Activated gamma-delta T cell (primary cell): ENCODE measurements around the gene TMEM259.
A peak's percentile ranks its signal among the peaks of the same experiment; 100 is the strongest.

Source experiments
- DNase-seq: peaks from one replicate; lab custom pipeline; 2025; lab: John Stamatoyannopoulos, UW

The TMEM259 gene

DNA sequence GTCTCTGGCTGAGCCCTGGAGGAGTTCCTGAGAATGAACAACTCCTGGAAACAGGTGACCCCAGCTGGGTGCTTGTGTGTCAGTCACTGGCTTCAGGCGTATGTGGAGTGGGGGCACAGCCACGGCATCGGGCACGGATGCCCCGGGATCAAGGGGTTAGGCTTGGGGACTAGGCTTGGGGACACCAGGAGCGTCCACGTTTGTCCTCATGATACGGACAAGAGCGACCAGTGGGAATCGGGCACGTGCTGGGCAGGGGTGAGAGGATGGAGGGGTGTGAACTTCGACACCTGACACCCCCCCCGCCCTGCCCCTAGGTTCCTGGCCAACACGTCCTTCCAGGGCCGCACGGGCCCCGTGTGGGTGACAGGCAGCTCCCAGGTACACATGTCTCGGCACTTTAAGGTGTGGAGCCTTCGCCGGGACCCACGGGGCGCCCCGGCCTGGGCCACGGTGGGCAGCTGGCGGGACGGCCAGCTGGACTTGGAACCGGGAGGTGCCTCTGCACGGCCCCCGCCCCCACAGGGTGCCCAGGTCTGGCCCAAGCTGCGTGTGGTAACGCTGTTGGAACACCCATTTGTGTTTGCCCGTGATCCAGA is 16.6 kb downstream of the TMEM259 start:
- no peak for DNase-seq

DNA sequence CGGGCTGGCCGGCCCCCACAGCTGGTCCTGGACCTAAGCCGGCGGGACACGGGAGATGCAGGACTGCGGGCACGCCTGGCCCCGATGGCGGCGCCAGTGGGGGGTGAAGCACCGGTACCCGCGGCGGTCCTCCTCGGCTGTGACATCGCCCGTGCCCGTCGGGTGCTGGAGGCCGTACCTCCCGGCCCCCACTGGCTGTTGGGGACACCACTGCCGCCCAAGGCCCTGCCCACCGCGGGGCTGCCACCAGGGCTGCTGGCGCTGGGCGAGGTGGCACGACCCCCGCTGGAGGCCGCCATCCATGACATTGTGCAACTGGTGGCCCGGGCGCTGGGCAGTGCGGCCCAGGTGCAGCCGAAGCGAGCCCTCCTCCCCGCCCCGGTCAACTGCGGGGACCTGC is 17.6 kb downstream of the TMEM259 start:
- no peak for DNase-seq

DNA sequence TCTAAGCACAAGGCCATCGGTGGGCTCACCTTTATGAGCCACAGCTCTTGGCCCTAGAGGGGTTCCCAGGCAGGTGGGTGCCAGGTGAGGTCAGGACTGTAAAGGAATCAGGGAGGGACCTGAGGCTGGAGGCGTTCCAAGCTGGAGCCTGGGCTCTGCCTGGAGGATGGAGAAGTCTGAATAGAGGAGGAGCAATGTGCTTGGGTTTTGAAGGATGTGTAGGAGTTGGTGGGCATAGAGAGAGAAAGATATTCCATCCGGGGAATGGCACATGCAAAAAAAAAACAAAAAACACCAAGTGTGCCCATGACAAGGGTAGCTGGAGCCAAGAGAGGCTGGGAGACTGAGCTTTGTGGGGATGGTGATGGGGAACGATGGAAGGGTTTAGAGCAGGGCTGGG is 18.3 kb downstream of the TMEM259 start:
- no peak for DNase-seq

DNA sequence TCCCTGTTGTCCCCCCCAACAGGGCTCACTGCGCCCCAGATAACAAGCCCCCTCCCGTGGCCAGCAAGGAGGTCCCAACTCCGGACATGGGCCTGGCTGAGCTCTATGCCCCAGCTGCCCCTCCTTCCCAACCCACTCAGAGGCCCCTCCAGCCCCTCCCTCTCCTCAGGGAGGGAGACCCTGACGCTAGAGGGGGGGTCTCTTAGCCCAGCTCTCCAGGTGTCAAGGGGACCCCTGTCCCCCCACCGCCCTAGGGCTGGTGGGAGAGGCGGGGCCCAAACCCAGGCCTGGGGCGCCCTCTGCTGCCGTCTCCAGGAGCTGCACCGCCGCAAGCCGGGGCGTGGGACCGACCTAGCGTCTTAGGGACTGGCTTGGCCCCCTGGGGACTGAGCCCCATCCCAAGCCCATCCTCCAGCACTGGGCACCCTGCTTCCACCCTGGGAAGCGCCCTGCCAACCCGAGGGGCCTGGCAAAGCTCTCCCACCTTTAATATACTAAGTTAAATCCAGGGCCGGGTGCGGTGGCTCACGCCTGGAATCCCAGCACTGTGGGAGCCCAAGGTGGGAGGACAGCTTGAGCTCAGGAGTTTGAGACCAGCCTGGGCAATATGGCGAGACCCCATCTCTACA is 19.3 kb downstream of the TMEM259 start:
- DNase-seq = peak; percentile 44

DNA sequence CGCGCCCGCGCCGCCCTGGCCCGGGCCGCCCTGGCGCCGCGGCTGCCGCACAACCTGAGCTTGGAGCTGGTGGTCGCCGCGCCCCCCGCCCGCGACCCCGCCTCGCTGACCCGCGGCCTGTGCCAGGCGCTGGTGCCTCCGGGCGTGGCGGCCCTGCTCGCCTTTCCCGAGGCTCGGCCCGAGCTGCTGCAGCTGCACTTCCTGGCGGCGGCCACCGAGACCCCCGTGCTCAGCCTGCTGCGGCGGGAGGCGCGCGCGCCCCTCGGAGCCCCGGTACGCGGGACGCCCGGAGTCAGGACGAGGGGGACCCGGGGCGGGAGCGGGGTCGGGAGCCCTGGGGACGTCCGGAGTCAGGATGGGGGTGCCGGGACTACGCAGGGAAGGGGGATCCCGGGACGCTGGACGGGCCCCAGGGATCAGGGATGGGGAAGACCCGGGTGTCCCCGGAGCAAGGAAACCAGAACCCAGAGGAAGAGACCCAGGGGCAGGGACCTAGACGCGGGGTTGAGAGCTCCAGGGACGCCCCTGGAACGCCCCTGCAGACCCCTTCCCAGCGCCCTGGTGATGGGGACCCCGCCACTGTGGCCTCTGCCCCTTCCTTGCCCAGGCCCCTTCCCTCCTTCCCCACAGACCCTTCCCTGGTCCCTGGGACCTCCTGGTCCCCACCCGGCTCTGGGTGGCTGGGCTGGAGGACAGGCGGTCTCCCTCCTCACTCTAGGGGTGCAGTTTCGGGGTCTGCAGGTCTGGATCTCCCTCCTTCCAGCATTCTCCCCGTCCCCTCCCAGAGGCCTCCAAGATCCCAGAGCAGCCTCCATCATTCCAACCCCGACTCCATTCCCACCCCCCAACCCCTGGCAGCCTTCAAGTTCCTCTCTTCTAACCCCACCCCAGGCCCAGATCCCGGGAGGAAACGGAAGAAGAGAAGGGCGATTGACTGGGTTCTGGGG is 20.1 kb downstream of the TMEM259 start:
- no peak for DNase-seq

DNA sequence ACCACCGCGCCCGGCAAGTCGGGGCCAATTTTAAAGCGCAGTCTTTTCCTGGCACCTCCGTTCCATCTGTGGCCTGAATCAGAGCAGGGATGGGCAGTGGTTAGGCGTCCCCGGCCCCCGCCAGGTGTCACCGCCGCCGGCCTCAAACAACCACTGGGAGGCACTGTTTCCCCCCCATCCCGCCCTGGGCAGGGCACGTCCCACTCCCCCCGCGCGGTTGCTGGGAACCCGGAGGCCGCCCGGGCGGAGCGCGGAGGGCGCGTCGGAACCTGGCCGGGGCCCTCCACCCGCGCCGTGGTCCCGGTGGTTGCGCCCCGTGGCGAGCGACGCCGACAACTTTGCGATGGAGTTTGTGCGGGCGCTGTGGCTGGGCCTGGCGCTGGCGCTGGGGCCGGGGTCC is 20.8 kb downstream of the TMEM259 start, which contains the start of gene GRIN3B:
Gene GRIN3B (plus strand): TSS at position 325 of the 400 bp plus-strand sequence. CDS start 19 bp downstream, at position 344.
- no peak for DNase-seq

DNA sequence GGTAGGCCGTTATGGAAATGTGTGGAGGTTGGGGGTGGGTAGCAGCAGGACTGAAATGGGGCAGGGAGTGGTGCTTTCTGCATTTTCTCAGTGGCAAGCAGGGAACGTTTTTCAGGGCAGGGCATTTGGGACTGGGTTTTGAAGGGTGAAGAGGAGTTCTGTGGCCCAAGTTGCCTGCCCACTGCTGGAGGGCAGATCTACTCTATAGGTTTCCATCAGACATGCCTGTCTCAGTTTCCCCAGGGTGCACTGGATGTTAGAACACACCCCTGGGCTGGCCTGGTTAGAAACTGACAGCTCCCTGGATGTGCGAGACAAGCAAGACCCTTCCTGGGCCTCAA is 21.6 kb downstream of the TMEM259 start:
- no peak for DNase-seq

DNA sequence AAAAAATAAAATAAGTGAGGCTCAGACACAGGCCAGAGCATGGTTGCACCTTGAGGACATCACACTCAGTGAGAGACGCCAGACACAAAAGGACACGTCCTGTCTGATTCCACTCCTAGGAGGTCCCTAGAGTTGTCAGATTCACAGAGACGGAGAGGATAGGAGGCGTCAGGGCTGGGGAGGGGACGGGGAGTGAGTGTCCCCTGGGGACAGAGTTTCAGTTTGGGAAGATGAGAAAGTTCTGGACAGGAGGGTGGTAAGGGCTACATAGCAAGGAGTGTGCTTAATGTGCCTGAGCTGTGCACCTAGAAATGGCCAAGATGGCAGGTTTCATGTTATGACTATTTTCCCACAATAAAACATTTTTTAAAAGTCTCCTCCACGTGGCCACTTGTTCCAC is 22.9 kb downstream of the TMEM259 start:
- no peak for DNase-seq

DNA sequence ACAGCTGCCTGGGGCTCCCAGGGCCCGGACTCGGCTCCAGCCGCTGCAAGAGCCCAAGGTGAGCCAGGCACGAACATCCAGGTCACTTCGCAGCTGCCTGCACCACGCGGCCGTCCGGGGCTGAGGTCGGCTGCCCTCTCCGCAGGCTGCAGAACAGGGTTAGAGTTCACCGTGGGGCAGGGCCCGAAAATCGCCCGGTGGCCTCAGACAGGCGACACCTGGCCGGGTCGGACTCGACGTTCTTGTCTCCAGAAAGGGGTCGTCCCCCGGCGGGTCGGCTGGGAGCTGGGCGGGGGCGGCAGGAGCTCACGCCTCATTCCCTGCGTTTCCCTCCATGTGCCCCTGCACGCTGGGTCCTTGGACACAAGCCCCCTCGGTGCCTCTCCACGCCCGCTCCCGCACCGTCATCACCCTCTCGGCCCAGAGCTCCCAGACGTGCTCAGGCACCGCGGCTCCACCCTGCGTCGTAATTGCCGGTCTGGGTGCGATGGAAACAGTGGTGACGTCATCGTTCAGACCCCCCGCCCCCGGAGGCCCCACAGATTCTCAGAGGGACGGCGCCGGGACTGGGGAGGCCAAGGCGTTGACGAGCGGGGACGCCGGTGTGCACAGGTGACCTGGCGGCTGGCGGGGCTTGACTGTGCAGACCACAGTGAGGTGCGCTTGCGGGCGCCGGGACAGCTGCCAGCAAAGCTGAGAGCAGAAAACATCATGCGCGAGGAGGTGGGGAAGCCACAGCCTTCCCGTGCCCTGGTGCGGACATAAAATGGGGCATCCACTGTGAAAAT is 24.7 kb downstream of the TMEM259 start:
- peak; percentile 98 for DNase-seq

DNA sequence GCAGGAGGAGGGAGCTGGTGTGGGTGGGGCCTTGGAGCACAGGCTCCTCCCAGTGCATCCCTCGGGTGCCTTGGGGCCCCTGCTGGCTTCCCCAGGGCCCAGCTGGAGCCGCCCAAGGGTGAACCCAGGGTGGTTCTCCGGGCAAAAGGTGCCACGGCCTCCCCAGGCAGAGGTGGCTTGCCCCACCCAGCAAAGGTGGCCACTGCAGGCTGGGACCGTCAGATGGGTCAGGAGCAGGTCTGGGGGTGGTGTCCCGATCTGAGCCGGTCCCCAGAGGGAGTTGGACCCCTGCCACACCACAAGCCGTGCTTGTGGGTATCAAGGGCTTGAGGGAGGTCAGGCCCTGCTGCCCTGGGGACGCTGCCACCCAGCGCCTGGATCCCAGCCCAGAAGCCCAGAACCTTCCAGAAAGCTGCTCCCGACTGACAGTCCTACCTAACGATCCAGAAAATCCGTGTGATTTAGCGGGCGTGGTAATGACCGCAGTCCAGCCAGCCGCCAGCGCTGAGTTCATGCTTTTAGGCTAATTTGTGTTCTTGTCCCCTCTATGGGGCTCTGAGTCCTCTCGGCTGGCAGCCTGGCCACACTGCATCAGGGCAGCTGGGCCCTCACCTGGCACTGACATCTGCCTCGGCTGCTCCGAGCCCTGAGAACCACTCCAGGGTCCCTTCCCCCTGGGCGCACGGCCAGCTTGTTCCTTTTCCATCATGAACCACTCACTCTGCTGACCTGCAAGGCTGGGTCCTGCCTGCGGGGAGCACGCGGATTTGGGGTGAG is 25.7 kb downstream of the TMEM259 start:
- DNase-seq = no peak

DNA sequence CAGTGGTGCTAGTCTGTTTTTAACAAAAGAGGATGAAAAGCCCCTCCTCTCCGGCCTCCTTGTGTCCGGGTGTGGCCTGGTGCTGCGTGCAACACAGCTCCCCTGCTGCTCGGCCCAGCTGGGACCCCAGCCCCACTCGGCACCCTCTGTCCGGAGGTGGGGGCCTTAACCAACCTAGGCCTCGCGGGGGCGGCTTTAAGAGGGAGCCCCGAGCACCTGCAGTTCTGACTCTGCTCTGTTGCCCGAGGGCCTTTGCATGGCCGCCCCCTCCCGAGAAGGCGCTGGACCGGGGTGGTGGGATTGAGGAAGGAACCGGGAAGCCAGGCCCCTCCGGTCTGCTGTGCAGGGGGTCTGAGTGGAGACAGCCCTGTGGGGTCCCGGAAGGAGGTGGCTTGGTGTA is 26.4 kb downstream of the TMEM259 start:
- DNase-seq = no peak

DNA sequence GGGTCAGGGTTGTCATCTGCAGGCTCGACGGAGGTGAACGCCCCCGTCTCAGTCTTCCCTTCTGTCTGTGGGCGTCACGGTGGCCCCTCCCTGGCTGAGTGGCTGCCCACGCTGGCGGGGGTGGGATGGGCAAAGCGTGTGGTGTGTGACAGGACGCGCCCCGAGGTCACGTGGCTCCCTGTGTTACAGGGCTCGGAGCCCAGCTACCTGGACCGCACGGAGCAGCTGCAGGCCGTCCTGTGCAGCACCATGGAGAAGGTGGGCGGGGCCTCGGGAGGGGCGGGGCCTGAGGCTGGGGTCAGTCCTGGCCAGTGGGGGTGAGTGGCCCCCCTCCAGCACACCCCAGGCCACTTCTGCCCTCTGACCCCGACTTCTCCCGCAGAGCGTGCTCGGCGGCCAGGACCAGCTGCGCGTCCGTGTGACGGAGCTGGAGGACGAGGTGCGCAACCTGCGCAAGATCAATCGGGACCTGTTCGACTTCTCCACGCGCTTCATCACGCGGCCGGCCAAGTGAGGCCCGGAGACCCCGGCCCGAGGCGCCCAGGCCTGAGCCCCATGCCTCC is 27.0 kb downstream of the TMEM259 start:
- DNase-seq = no peak

DNA sequence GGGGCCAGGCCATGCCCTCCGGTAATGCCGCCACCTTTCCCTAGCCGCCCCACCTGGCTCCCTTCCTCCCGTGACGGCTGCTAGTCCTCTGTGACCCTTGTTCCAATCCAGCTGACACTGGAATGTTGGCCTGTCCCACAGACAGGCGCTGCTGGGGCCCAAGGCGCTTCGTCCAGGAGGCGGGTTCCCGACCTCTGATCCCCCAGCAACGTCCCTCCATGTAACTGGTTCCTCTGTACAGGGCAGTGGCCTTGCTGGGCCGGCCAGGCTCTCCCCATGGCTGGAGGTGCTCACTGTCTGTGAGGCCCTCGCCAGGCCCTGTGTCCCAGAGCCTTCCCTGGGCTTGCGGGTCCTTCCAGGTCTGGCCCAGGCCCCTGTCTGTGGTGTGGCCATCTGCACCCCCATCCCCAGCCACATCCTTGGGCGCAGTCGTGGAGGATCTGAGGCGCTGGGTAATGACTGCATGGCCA is 27.5 kb downstream of the TMEM259 start:
- no peak for DNase-seq

DNA sequence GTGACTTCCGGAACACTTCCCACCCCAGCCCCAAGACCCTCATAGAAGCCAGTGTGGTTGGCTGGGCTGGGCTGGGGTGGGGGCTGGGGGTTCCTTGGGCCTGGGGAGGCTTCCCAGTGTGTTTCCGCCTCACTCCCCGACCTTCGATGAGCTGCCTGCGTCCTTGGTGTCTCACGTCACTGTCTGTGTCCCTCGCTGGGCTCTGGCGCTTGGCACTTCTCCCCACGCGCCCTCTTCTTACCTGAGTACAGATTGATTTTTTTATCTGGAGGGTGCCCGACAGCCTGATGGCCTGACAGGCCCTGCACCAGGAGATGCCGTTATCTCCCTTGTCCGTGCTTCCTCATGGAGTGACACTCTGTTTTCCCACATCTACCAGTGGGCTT is 28.3 kb downstream of the TMEM259 start:
- no peak for DNase-seq

DNA sequence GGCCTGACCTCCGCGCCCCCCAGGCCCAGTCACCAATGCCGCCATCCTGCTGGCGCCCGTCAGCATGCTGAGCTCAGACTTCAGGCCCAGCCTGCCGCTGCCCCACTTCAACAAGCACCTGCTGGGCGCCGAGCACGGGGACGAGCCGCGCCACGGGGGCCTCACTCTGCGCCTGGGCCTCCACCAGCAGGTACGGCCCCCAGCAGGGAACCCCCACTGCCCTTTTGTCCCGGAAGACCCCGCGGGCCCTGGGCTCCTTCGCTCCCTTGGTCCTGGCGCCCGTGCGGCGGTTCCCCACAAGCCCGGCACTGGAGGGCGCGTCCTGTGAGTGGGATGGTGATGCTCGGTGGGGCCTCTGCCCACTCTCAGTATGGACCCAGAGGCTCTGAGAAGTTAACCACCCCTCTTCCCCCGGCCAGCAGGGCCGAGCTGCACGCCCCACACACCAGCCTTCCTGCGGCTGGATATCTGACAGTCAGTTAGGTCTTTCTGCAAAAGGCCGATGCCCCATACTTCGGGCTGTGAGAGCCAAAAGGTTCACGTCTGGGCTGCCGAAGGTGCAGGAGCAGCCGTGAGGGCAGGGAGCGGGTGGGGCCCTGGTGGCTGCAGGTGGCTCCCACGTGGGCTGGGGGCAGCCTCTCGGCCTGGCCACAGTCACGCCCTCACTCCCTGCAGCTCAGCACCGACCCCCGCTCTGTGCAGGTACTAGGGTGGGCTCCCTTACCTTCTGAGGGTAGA is 28.8 kb downstream of the TMEM259 start:
- DNase-seq = no peak

DNA sequence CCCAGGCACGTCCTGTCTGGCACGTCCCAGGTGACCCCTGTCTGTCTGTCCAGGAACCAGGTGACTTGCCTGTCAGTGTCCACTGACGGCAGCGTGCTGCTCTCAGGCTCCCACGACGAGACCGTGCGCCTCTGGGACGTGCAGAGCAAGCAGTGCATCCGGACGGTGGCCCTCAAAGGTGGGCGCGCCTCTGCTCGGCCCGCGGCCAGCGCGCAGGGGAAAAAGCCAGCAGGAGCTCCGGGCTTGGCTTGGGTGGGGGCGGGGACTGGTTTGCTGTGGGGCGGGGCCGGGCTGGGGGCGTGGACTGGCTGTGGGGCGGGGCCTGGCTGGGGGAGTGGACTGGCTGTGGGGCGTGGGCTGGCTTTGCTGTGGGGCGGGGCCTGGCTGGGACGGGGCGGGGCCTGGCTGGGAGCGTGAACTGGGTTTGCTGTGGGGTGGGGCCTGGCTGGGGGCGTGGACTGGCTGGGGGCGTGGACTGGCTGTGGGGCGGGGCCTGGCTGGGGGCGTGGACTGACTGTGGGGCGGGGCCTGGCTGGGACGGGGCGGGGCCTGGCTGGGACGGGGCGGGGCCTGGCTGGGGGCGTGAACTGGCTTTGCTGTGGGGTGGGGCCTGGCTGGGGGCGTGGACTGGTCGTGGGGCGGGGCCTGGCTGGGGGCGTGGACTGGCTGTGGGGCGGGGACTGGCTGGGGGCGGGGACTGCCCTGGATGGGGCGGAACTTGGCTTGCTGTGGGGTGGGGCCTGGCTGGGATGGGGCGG is 29.6 kb downstream of the TMEM259 start:
- peak; percentile 67 for DNase-seq

DNA sequence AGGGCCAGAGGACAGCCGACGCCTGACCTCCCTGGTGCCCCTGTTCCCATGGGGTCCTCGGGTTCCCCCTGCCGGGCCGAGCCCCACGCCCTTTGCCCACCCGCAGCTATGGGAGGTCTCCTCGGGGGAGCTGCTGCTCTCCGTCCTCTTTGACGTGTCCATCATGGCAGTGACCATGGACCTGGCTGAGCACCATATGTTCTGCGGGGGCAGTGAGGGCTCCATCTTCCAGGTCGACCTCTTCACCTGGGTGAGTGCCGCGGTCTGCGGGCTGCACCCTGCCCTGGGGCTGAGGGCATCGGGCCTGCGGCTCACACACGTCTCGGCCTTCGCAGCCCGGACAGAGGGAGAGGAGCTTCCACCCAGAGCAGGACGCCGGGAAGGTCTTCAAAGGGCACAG is 30.2 kb downstream of the TMEM259 start:
- no peak for DNase-seq

DNA sequence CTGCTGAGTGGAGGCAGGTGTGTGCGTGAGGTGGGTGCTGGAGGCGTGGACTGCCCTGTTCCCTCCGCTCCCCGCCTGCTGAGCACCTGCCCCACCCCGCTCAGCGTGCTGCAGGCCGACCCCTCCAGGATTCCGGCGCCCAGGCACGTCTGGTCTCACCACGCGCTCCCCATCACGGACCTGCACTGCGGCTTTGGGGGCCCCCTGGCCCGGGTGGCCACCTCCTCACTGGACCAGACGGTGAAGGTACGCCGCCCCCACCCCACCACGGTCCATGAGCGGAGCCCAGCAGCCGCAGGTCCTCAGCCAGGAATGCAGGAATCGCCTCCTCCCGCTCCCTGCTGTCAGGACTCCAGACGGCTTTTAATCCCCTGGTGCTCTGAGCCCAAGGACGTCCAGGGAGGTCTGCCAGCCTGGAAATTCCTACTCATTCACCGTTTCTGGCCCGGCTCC is 30.8 kb downstream of the TMEM259 start:
- DNase-seq = no peak

DNA sequence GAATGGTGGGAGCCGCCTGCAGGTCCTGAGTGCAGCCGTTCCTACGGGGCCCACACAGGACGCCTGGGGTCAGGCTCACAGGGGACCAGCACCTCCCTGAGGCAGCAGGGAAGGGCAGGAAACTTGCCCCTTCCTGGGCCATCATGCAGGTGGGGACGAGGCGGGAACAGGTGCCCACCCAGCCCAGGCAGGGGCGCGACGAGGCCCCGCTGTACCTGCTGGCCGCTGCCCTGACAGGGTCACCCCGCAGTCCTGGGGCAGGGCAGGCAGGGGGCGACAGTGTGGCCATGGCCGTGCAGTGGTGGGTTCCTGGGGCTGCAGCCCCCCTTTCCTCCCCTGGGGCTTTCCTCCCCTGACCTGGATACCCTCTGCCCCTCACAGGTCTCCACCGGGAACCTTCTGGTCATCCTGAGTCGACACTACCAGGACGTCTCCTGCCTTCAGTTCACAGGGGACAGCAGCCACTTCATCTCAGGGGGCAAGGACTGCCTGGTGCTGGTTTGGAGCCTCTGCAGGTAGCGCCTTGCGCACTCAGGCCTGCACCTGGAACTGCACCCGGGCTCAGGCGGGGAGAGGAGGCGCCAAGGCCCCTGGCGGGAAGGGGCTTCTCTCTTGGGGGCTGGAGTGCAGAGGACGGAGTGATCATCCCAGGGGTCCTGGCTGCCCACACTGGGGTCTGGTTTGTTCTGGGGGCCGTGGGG is 31.4 kb downstream of the TMEM259 start:
- no peak for DNase-seq
